Activated CD4-positive, CD25-positive, alpha-beta regulatory T cell treated with anti-CD3 and anti-CD28 coated beads, Interleukin-2, amount 50 U/mL, for 16 hours (primary cell): ENCODE results near the gene MAP3K2.
"Not testable (repeated sequence)": the region's sequence is repeated elsewhere in the genome, so short reads cannot be mapped to it uniquely, and the experiment has no call there.

Source experiments
- DNase-seq: peaks from one replicate; pipeline ENCODE4 v3.0.0-alpha.2; 2020; ENCODE audit warnings: low read depth, low spot score

MAP3K2 gene

GRCh38 chr2:127382831-127383230, 4.9 kb downstream of the MAP3K2 start:
- DNase-seq = no peak

- DNase-seq = peak; percentile 7
These were observed 6.0 kb downstream of the MAP3K2 start for GRCh38 chr2:127381762-127382161.

GRCh38 chr2:127379712-127380355, 7.9 kb downstream of the MAP3K2 start:
- no peak for DNase-seq

DNA sequence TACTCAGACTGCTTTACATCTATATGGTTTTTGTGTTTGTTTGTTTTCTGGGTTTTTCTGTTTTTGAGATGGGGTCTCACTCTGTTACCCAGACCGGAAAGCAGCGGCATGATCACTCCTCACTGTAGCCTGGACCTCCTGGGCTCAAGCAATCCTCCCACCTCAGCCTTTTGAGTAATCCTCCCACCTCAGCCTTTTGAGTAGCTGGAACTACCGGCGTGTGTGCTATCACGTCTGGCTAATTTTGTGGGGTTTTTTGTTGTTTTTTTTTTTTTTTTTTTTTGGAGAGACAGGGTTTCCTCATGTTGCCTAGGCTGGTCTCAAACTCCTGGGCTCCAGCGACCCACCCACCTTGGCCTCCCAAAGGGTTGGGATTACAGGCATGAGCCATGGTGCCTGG, 9.1 kb downstream of the MAP3K2 start:
- DNase-seq = no peak

DNA sequence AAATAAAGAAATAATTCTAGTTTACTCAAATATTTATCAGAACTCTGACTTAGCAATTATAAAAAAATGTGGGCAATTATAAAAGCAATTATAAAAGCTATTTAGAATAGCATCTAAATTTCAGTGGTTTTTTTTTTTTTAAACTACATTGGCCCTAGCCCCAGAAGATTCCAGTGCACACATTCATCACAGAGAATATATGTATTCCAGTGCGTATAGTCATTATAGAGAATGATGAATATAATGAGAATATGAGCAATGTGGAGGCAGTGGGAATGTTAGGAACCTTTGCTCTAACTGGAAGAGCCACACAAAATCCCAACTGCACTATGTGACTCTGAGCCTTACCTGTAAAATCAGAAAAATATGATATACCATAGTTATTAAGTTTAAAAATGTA, 10.5 kb downstream of the MAP3K2 start:
- DNase-seq = no peak

DNA sequence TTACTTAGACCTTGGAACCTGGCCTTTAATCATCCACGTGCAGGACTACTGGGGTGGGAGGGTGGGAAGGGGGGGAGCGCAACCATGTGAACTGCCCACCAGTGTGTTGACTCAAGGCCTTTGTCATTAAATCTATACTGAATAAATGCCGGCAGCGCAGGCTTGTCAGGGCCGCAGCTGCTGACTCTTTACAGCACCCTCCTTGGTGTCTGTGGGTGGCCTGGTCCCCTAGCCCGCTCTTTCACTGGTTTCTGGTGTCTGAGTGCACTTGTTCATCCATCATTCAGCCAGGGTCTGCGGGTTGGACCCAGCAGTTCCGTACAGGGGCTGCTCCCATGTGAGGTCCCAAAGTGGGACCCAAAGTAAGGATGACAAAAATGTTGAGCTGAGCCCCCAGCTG, 11.5 kb downstream of the MAP3K2 start:
- DNase-seq = no peak

DNA sequence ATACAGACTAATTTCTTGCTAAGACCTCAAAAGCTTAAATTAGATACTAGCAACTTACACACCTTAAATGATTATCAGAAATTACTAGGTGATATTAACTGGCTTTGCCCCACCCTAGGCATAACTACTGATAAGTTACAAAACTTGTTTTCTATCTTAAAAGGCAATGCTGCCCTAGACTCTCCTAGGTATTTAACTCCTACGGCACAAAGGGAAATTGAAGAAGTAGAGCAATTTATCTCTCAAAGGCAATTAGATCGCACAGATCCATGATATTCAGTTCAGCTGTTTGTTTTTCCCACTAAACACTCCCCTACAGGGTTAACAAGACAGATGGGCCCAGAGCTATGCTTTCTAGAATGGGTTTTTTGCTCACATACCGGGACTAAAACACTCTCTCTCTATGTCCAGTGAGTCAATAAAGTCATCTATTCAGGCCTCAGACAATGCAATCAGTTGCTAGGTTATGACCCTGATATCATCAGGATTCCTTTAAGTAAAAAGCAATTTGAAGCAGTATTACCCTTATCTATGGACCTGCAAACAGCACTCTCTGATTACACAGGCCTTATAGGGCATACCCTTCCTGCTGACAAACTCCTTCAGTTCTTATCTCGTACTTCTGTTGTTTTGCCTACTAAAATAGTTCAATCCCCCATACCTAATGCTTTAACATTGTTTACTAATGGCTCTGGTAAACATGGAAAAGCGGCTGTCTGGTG, 14.3 kb downstream of the MAP3K2 start:
- DNase-seq = no peak

- no peak for DNase-seq
These were observed 16.7 kb downstream of the MAP3K2 start for GRCh38 chr2:127371037-127371436.

GRCh38 chr2:127370010-127370409, 17.8 kb downstream of the MAP3K2 start:
- DNase-seq = no peak

DNA sequence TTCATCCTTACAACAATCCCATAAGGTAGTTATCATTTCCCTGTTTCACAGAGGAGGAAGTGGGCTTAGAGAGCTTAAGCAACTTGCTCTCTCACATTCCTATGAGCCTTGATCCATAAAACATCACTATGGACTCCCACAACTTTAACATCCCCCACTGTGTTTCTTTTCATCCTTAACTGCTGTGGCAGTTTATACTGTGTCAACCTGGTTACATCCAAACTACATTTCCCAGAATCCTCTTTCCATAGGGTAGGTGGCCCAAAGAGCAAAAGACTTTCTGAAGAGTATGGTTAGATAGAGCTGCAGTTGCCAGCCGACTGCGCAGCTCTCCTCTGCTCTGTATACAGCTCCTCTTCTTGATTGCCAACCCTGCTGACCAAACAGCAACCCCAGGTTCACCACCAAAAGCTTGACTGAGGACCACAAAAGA, 22.5 kb downstream of the MAP3K2 start:
- no peak for DNase-seq

GRCh38 chr2:127362971-127363370, 24.8 kb downstream of the MAP3K2 start:
- no peak for DNase-seq

- no peak for DNase-seq
These were observed 25.6 kb downstream of the MAP3K2 start for GRCh38 chr2:127361929-127362885.

- DNase-seq = no peak
These were observed 27.5 kb downstream of the MAP3K2 start for GRCh38 chr2:127360242-127360641.

- DNase-seq = no peak
These were observed 28.3 kb downstream of the MAP3K2 start for GRCh38 chr2:127359520-127359919.

DNA sequence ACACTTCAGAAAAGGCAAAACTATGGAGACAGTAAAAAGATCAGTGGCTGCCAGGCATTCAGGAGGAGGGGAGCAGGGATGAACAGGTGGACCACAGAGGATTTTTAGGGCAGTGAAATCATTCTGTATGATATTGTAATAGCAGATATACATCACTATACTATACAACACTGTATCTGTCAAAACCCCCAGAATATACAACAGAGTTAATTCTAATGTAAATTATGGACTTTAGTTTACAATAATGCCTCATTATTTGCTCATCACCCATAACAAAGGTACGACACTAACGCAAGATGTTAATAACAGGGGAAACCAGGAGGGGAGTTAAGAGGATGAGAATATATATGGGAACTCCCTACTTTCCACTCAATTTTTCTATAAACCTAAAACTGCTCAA, 28.8 kb downstream of the MAP3K2 start:
- no peak for DNase-seq

DNA sequence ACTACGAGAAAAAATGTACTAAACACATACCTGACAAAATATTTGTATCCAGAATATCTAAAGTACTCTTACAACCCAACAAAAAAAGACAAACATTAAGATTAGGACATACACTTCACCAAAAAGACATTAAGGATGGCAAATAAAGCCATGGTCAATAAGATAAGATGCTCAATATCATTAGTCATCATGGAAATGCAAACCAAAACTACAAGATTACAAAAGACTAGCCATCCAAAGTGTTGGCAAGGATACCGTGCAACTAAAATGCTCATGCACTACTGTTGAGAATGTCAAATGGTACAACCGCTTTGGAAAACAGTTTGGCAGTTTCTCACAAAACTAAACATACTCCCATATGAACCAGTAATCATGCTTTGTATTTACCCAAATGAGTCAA, 29.7 kb downstream of the MAP3K2 start:
- DNase-seq = no peak

DNA sequence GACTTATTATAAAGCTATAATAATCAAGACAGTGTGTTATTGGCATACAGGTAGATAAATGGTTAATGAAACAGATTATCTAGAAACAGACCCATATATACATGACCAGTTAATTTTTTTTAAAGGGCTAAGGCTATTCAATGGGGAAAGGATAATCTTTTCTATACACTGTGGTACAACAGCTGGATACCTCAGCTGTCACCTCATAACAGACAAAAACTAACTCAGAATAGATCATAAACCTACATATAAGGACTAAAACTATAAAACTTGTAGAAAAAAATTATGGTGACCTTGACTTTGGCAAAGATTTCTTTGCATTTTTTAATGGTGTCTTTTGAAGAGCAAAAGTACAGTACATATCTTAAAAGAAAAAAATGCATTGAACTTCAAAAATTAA, 30.2 kb downstream of the MAP3K2 start:
- DNase-seq = no peak

- no peak for DNase-seq
These were observed 31.2 kb downstream of the MAP3K2 start for GRCh38 chr2:127356531-127356930.

- no peak for DNase-seq
These were observed 32.3 kb downstream of the MAP3K2 start for GRCh38 chr2:127355407-127356008.

DNA sequence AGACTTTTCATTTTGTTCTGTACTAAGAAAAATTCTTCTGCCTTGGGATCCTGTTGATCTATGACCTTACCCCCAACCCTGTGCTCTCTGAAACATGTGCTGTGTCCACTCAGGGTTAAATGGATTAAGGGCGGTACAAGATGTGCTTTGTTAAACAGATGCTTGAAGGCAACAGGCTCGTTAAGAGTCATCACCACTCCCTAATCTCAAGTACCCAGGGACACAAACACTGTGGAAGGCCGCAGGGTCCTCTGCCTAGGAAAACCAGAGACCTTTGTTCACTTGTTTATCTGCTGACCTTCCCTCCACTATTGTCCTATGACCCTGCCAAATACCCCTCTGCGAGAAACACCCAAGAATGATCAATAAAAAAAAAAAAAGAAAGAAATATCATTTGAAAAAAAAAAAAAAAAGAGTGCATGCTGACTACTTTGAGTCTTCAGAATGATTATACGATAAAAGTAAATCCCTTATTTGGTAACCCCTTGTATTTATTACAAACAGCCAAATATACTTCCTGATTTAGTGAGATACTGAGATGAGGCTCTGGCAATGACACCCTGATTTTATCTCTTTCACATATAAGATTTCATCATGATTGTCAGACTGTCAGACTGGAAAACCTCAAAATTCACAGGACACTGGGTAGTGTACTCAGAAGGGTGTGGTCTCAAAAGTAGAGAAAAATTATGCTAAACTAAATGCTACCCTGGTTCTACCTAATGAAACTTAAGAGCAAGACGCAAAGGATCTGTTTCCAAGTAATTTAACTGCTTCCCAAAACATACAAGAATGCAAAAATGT, 33.7 kb downstream of the MAP3K2 start:
- DNase-seq = not testable (repeated sequence)

- not testable (repeated sequence) for DNase-seq
These were observed 34.6 kb downstream of the MAP3K2 start for GRCh38 chr2:127353223-127353622.
